GM19099 (cell line): ENCODE measurements around the gene MRFAP1.

Source experiments
- POLR2A ChIP-seq: IDR thresholded peaks from 3 replicates; pipeline ENCODE4 v1.6.1; 2011; ENCODE audit warnings: low read depth; ENCODE audit not compliant: insufficient read length; ENCODE audit errors: extremely low read depth

The MRFAP1 gene

DNA sequence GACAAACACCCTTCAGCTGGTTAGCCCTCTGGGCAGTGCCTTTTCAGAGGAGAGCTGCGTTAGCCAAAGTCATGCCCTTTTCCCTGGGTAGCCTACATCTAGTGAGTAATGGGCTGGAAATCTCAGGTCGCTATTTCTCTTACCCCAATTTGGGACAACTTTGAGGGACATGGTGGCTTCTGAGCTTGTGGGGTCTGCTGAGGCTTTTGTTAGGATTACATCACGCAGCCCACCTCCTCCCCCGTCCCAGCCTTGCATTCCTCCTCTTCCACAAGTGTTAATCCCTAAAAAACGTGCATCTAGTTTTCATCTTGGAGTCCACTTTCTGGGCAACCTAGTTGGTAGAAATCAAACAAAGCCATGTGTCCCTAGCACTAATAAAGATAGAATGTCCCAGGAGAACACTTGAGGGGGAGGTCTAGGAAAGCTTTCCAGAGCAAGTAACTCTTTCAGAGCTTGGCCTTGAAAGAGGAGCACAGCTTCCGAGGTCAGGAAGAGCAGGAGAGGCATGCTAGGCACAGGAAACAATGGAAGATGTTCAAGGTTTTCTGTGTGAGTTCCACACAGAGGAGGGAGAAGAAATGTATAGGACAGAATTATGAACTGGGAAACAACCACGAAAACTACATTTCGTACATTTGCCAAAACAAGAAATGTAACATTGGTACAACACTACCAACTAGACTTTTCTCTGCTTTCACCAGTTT is 2.8 kb downstream of the MRFAP1 start:
- TF ChIP-seq POLR2A = no peak

DNA sequence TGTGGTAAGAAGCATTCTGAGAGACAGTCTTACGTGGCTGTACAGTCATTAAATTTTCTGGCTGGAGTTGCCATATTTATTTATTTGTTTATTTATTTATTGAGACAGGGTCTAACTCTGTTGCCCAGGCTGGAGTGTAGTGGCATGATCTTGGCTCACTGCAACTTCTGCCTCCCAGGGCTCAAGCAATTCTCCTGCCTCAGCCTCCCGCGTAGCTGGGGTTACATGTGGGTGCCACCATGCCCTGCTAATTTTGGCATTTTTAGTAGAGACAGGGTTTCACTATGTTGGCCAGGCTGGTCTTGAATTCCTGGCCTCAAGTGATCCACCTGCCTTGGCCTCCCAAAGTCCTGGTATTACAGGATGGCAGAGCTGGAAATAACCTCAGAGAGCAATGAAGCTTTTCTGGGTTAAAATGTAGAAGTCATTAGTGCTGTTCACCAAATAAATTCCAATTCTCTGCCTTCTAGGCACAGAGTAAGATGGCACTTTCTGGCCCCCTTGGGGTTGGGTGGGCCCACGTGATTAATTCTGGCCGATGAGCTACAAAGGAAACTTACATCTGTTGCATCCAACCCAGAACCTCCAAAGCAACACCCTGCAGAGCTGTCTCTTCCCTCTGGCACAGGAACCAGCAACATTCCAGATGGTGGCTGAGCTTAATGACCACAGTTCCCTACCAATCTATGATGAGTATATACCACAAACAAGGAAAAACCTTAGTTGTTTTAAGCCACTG is 4.5 kb downstream of the MRFAP1 start:
- TF ChIP-seq POLR2A = no peak

DNA sequence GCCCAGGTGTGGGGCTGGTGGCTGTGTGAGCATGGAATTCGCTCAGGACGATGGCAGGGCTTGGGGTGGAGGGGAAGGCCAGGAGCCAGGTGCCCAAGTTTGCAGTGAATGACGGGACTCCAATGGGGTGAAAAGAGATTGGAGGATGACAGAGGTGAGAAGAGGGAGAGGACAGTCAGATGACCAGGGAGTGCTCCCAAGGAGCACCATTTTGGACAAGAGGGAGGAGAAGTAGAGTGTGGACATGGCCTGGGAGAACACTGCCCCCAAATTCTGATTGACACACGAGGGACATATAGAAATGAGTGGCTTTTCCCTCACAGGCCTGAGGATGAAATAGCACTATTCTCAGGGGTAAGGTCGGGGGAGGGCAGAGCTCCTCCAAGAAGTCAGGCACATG is 6.7 kb downstream of the MRFAP1 start:
- TF ChIP-seq POLR2A = no peak

DNA sequence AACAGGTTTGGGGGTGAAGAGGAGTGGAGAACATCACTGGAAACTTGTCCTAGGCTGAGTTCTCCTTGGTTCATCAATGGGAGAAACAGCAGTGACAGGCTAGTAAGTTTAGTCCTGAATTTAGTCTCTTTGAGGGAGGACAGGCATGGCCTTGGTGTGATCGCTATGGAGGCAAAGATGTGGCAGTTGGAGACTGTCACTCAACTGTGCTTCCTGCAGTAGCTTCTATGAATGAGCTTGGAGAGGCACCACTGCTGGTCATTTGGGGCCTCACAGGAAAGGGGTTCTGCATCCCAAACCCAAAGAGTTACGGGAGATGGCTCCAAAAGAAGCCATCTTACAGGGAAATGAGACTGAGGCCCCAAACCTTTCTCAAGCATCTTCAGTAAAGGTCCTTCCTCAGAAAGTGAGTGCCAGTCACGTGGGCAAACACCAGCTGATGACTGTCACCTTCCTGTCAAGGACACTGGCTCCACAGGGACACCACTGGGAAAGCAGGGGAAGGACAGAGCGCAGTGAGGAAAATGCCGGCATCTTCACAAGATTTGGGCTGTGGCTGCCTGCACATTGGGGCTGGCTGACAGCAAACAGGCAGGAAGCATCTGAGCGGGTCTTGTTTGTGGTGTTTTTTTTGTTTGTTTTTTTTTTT is 7.2 kb downstream of the MRFAP1 start:
- TF ChIP-seq POLR2A = no peak

DNA sequence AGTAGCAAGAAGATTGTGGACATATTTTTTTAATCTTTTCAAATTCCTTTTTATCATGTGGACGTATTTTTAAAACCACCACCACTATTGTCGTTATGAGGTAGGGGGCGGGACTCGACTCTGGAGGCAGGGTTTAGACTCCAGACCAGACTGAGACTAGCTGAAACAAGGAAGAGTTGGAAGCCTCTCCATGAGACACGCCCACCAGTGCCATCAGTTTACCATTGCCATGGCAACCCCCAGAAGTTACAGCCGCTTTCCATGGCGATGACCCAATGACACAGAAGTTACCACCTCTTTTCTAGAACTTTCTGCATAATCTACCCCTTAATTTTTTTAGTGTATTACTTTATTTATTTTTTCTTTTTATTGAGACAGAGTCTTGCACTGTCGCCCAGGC is 8.7 kb downstream of the MRFAP1 start:
- no peak for TF ChIP-seq POLR2A

DNA sequence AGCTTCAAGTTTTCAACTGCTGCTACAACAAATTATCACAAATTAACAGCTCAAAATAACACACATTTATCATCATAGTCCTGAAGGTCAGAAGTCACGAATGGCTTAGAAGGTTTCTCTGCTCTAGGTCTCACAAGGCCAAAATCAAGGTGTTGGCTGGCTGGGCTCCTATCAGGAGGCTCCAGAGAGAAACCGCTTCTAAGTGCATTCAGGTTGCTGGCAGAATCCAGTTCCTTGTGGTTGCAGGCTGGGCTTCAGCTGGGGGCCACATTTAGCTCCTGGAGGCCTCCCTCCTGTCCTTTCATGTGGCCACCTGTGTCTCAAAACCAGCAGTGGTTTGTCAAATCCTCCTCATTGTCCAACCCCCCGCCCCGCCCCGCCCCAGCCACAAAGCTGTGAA is 15.4 kb downstream of the MRFAP1 start:
- no peak for TF ChIP-seq POLR2A

DNA sequence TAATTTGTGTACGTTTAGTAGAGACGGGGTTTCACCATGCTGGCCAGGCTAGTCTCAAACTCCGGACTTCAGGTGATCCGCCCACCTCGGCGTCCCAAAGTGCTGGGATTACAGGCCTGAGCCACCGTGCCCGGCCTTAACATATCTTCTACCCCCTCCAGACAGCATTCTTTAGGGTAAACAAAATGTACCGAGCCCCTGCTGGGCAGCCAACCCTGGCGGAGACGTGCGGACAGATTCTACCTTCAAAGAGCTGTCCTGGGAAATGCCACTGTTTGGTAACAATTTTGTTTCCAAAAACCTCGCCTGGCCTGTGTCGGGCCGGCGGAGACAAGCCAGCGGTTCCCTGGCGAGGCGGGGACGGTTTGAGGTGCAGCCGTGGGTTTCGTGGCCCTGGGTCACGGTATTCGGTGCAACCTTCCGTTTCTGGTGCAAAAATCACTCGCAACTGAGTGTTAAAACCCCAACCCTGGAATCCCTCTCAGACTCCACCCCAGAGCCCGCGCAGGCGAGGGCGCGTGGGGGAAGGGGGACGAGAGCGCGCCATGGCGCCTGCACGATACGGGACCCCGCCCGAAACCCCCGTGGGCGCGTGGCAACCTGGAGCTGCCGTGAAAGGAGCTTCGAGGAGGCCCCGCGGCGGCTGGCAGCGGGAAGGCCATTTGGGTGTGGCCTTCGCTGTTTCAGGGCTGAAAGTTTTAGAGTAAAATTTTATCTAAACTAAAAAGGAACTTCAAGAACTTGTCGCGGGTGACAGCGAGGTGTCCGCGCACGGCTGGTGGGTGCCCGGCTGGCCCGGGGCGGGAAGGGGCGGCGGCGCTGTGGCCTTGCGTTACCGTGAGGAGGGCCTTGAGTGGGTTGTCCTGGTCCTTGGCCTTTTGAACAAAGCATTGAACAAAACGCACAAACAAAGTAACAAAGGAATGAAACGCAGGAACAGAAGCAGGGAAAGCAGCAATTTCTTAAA is 17.0 kb downstream of the MRFAP1 start:
- TF ChIP-seq POLR2A = no peak

DNA sequence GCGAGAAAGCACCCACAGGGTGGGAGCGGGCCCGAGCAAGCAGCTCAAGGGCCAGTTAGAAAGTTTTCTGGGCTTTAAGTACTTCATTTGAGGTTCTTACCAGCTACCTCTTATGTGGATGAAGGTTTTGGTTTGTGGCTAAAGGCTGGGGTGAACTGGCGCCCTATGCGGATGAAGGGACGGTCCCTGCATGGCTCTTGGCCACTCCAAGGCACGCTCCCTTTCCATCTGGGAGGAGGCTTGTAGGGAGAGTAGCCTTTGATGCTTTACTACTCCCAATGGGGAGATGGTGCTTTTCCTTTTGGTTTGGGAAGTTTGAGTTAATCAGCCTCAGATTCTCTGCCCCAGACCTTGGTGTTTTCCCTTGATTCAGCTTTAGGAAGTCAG is 17.7 kb downstream of the MRFAP1 start:
- TF ChIP-seq POLR2A = no peak

DNA sequence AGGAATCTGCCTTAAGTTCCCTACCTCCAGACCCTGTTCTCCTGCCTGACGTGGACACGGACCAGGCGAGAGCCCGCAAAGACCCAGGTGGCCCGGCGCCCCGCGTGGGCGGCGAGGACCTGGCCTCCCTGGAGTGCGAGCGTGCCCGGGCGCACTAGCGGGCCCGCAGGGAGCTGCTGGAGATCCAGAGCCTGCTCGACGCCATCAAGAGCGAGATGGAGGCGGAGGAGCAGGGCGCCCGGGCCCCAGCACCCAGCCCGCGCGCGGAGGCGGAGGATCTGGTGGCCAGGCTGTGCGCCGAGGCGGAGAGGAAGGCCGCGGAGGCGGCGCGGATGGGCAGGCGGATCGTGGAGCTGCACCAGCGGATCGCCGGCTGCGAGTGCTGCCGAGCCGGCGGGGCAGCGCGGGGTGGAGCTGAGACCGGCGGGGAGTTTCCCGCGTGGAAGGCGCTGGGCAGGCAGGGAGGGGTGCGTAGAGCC is 18.2 kb downstream of the MRFAP1 start:
- TF ChIP-seq POLR2A = no peak

DNA sequence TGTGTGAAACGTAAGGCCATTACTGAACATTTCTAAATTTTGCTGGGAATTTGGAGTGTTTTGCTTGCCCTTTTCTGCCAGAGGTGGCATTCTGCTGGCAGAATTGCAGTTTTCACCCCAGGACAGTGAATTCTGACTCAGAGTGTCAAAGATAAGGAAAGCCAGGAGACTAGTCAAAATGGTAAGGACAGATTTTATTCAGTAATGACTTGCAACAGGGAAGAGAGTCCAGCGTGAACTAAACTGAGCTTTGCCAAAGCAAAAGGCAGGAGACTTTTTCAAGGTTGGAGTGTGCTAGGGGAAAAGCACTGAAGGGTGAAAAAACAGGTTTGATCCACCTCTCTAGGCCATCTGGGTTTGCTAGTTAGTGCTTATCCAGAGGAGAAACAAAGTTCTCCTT is 19.4 kb downstream of the MRFAP1 start:
- no peak for TF ChIP-seq POLR2A

DNA sequence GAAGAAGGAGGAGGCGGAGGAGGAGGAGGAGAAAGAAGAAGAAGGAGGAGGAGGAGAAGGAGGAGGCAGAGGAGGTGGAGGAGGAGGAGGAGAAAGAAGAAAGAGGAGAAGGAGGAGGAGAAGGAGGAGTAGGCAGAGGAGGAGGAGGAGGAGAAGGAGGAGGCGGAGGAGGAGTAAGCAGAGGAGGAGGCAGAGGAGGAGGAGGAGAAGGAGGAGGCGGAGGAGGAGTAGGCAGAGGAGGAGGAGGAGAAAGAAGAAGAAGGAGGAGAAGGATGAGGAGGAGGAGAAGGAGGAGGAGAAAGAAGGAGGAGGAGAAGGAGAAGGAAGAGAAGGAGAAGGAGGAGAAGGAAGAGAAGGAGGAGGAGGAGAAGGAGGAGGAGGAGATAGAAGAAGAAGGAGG is 19.9 kb downstream of the MRFAP1 start:
- no peak for TF ChIP-seq POLR2A

DNA sequence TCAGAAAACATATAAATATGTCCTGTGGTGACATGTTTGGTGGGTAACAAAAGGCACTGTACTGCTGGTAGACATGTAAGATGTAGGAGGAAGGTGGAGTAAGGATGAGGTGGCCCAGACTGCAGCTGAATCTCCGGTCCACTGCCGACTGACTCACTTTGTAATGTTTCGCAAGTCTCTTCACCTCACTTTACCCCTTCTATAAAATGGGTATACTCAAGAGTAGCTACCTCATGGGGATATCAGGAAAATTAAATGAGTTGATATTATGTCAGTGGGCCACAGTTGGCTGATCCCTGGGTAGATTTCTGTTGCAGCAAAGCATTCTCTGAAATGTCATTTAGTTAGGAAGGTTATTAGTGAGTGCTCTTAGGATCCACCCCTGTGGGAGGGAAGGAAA is 22.1 kb downstream of the MRFAP1 start:
- no peak for TF ChIP-seq POLR2A

DNA sequence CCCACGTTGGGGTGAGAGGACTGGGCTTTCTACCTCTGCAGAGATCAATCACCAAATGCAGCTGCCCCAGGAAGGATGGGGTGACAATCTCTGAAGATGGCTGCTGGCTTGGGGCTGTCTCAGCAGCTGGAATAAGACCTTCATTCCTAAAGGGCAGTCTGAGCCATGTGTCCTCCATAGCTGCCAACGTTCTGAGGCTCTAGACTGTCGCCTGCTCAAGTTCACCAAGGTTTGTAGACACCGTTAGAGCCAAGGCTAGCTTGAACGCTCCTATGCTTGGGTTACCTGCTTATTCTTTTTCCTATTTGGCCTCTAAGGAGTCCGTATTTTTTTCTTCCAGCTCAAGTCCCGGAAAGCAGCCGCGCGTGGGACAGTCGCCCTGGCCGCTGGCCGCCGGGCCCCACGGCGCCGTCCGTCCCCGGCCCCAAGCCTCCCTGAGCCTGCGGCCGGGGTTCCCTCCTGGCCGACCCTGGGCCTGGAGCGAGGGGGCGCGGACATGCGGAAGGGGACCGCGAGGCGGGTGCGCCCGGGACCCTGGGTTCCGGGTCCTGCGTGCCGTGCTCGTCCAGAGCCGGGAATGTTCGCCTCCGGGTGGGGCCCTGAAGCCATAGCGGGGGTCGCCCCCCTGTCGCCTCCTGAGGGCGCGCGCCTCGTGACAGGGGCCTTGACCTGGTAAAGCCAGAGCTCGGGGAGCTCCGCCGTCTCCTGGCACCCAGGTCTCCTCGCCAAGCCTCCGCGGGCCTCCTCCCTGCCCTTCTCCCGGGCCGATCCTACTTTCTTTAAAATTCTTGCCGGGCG is 23.3 kb downstream of the MRFAP1 start:
- TF ChIP-seq POLR2A = no peak

DNA sequence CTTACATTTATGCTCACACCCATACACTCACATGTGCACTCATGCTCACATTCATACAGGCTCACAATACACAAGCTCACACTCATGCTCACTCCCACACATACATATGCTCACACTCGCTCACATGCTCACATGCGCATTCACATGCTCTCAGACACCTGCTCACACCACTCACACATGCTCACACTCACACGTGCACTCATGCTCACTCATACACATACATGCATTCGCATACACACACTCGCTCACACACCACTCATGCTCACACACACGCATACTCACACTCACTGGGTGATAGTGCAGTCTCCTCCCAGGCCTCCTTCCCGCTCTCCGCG is 24.8 kb downstream of the MRFAP1 start:
- TF ChIP-seq POLR2A = no peak
